Measurements from ENCODE around the gene APP.

The APP gene

GRCh38 chr21:25870084-25870483, 300.5 kb downstream of the APP start:
- DNase-seq: no peak
- TF ChIP-seq, protein P1, sequence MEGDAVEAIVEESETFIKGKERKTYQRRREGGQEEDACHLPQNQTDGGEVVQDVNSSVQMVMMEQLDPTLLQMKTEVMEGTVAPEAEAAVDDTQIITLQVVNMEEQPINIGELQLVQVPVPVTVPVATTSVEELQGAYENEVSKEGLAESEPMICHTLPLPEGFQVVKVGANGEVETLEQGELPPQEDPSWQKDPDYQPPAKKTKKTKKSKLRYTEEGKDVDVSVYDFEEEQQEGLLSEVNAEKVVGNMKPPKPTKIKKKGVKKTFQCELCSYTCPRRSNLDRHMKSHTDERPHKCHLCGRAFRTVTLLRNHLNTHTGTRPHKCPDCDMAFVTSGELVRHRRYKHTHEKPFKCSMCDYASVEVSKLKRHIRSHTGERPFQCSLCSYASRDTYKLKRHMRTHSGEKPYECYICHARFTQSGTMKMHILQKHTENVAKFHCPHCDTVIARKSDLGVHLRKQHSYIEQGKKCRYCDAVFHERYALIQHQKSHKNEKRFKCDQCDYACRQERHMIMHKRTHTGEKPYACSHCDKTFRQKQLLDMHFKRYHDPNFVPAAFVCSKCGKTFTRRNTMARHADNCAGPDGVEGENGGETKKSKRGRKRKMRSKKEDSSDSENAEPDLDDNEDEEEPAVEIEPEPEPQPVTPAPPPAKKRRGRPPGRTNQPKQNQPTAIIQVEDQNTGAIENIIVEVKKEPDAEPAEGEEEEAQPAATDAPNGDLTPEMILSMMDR (IDR thresholded peaks at IDR 0.05; ENCODE audit: low read length): no peak
- TF ChIP-seq EZH2phosphoT487 (IDR thresholded peaks at IDR 0.05; ENCODE audit: low read length): no peak
- no peak for TF ChIP-seq EZH2 (optimal IDR thresholded peaks at IDR 0.05; ENCODE audit: low read depth, low read length)
- H3K4me2 ChIP-seq (ENCODE audit: low read depth, low read length): no peak overlapping the region

GRCh38 chr21:25867061-25867460, 303.5 kb downstream of the APP start:
- H3K79me2 ChIP-seq (ENCODE audit: low read length): no peaks in the 10 kb centered on the region
- H3K27ac ChIP-seq (ENCODE audit: low read length): no peak overlapping the region
- no peak overlapping the region for H3K4me2 ChIP-seq (ENCODE audit: low read depth, low read length)
- DNase-seq: no peak
- no peak overlapping the region for H2AFZ ChIP-seq (ENCODE audit: low read length)
- no peak overlapping the region for H3K4me3 ChIP-seq (ENCODE audit: low read length)
- no peaks in the 10 kb centered on the region for H3K9me2 ChIP-seq (replicated peaks; ENCODE audit: insufficient read depth, low read length)
- no peaks in the 10 kb centered on the region for H4K20me1 ChIP-seq (ENCODE audit: insufficient read depth, low read length)
- no peaks in the 10 kb centered on the region for H3F3A ChIP-seq (ENCODE audit: insufficient read depth, low read length)
- TF ChIP-seq, protein P1 (IDR thresholded peaks at IDR 0.05; ENCODE audit: low read length): no peak
- no peaks in the 10 kb centered on the region for H3K9me3 ChIP-seq (replicated peaks; ENCODE audit: insufficient read depth, low read length)
- no peaks in the 10 kb centered on the region for H3K36me3 ChIP-seq (replicated peaks; ENCODE audit: insufficient read depth, low read length)
- no peak overlapping the region for H3K9ac ChIP-seq (ENCODE audit: low read length)
- H3K4me1 ChIP-seq (ENCODE audit: low read length): 0 out of 2 replicates have a peak, but pooled peaks cover 4% of the 10 kb centered on the region
- no peaks in the 10 kb centered on the region for H3K27me3 ChIP-seq (replicated peaks; ENCODE audit: insufficient read depth, low read length)

More at GRCh38 chr21:25870084-25870483, 300.5 kb downstream of the APP start:
- Histone ChIP-seq H3K36me3 (replicated peaks; ENCODE audit: insufficient read depth, low read length) (no peaks in the 10 kb centered on the region), H3F3A (ENCODE audit: insufficient read depth, low read length) (no peaks in the 10 kb centered on the region), H3K27me3 (replicated peaks; ENCODE audit: insufficient read depth, low read length) (no peaks in the 10 kb centered on the region), H3K9me3 (replicated peaks; ENCODE audit: insufficient read depth, low read length) (no peaks in the 10 kb centered on the region), H3K79me2 (ENCODE audit: low read length) (no peaks in the 10 kb centered on the region), H3K4me1 (ENCODE audit: low read length) (no peaks in the 10 kb centered on the region), H3K9me2 (replicated peaks; ENCODE audit: insufficient read depth, low read length) (no peaks in the 10 kb centered on the region), H3K9ac (ENCODE audit: low read length) (no peak overlapping the region), H2AFZ (ENCODE audit: low read length) (no peak overlapping the region), H3K4me3 (ENCODE audit: low read length) (no peak overlapping the region), H4K20me1 (ENCODE audit: insufficient read depth, low read length) (no peaks in the 10 kb centered on the region), H3K27ac (ENCODE audit: low read length) (no peak overlapping the region)

DNA sequence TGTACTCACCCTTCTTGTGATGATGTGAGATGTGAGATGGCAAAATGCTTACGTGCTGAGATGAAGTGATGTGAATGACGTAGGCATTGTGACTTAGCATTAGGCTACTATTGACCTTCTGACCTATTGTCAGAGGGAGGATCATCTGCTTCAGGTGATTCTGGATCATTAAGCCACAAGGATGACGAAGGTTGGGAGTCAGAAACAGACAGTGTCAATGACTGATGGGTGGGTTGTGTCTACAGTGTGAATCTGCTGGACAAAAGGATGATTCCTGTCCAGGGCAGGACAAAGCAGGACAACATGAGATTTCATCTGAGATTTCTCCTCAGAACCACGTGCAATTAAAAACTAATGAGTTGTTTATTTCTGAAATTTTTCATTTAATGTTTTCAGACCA, 306.8 kb downstream of the APP start:
- Histone ChIP-seq H3F3A (ENCODE audit: insufficient read depth, low read length) (no peaks in the 10 kb centered on the region), H3K4me3 (ENCODE audit: low read length) (no peak overlapping the region), H3K4me1 (ENCODE audit: low read length) (0 out of 2 replicates have a peak, but pooled peaks cover 4% of the 10 kb centered on the region), H3K27me3 (replicated peaks; ENCODE audit: insufficient read depth, low read length) (no peaks in the 10 kb centered on the region), H2AFZ (ENCODE audit: low read length) (no peak overlapping the region), H3K4me2 (ENCODE audit: low read depth, low read length) (no peak overlapping the region), H3K79me2 (ENCODE audit: low read length) (no peaks in the 10 kb centered on the region), H3K9me2 (replicated peaks; ENCODE audit: insufficient read depth, low read length) (no peaks in the 10 kb centered on the region), H3K9me3 (replicated peaks; ENCODE audit: insufficient read depth, low read length) (no peaks in the 10 kb centered on the region), H3K27ac (ENCODE audit: low read length) (no peak overlapping the region), H3K36me3 (replicated peaks; ENCODE audit: insufficient read depth, low read length) (no peaks in the 10 kb centered on the region), H4K20me1 (ENCODE audit: insufficient read depth, low read length) (no peaks in the 10 kb centered on the region), H3K9ac (ENCODE audit: low read length) (no peak overlapping the region)
- DNase-seq: no peak
- TF ChIP-seq, protein P1 (IDR thresholded peaks at IDR 0.05; ENCODE audit: low read length): no peak
- no peak for TF ChIP-seq EZH2phosphoT487 (IDR thresholded peaks at IDR 0.05; ENCODE audit: low read length)
- no peak for TF ChIP-seq EZH2 (optimal IDR thresholded peaks at IDR 0.05; ENCODE audit: low read depth, low read length)
